Gastrocnemius medialis (tissue), 4 donors: ENCODE measurements around the gene POU3F4. TPM values are rescaled to one million over a fixed set of nuclear protein-coding genes. Genes with fewer than 3 reads are reported as not detected.

Experiments used
- ATAC-seq, 2 donors: fragments of 150-250 bp; one replicate each; pipeline ENCODE4 v1.9.1; 2016
- DNase-seq, 2 donors: peaks; one replicate each; pipeline ENCODE4 v3.0.0-alpha.2; 2019
- H3K27ac ChIP-seq, 4 donors: fragments of 200-600 bp; sonication (generic); 1 replicate in 1 of 4; 2 replicates in 3 of 4; pipeline ENCODE4 v1.5.1; 2016 to 2018; ENCODE audit warnings: mild to moderate bottlenecking in 2 of 4, moderate library complexity in 1 of 4
- H3K27me3 ChIP-seq, 3 donors: fragments of 200-600 bp; sonication (generic) in 2 of 3; 1 replicate in 1 of 3; 2 replicates in 2 of 3; pipeline versions ENCODE4 v1.5.1 to v1.6.0; 2016 to 2019; ENCODE audit warnings: mild to moderate bottlenecking in 1 of 3, moderate library complexity in 1 of 3
- H3K36me3 ChIP-seq, 2 donors: fragments of 200-600 bp; sonication (generic) in 1 of 2; one replicate each; pipeline ENCODE4 v1.5.1; 2017 to 2018
- H3K4me1 ChIP-seq, 2 donors: fragments of 200-600 bp; sonication (generic) in 1 of 2; one replicate each; pipeline ENCODE4 v1.5.1; 2016 to 2017; ENCODE audit warnings: mild to moderate bottlenecking in 2 of 2
- H3K4me3 ChIP-seq, 4 donors: fragments of 200-600 bp; sonication (generic) in 3 of 4; 1 replicate in 1 of 4; 2 replicates in 3 of 4; pipeline ENCODE4 v1.5.1; 2016 to 2019; ENCODE audit warnings: mild to moderate bottlenecking in 2 of 4
- H3K9me3 ChIP-seq, 3 donors: fragments of 200-600 bp; sonication (generic) in 2 of 3; 1 replicate in 1 of 3; 2 replicates in 2 of 3; pipeline ENCODE4 v1.5.1; 2016 to 2019
- POLR2A ChIP-seq, 2 donors: fragments of 450-650 bp; IDR thresholded peaks; one replicate each; pipeline ENCODE4 v1.6.1; 2017; ENCODE audit warnings: antibody characterized with exemption in 2 of 2, mild to moderate bottlenecking in 2 of 2, moderate library complexity in 2 of 2
- in situ Hi-C, 4 donors: fragments of 200-750 bp; cut with MboI; loops; one replicate each; pipeline versions ENCODE4 v1.15.0 to v1.8.0; 2017; ENCODE audit warnings: low sequenced_read_pairs in 4 of 4
- intact Hi-C: fragments of 100-400 bp; cut with DNase I; formaldehyde crosslinking; loops from one replicate; pipeline ENCODE4 v1.15.1; 2023; ENCODE audit warnings: low total_unique reads
- total RNA-seq, 4 donors: library from RNA; depleted of rRNA; stranded (reverse); fragments of >200 nt; gene quantifications; one replicate each; pipeline versions ENCODE4 v1.1.0 to v1.2.3, GENCODE V29; 2016
- TF ChIP-seq, protein P1 (sequence below), 5 experiments: fragments of 450-650 bp in 3 of 5; fragments of 200-600 bp in 2 of 5; sonication (generic) in 2 of 5; IDR thresholded peaks in 4 of 5; conservative IDR thresholded peaks in 1 of 5; 1 replicate in 4 of 5; 2 replicates in 1 of 5; pipeline ENCODE4 v1.5.1; 2016 to 2019; ENCODE audit warnings: antibody characterized with exemption in 5 of 5, mild to moderate bottlenecking in 3 of 5, moderate library complexity in 3 of 5

Gene POU3F4
- total RNA-seq, 4 donors from 2014 or later: not detected

DNA sequence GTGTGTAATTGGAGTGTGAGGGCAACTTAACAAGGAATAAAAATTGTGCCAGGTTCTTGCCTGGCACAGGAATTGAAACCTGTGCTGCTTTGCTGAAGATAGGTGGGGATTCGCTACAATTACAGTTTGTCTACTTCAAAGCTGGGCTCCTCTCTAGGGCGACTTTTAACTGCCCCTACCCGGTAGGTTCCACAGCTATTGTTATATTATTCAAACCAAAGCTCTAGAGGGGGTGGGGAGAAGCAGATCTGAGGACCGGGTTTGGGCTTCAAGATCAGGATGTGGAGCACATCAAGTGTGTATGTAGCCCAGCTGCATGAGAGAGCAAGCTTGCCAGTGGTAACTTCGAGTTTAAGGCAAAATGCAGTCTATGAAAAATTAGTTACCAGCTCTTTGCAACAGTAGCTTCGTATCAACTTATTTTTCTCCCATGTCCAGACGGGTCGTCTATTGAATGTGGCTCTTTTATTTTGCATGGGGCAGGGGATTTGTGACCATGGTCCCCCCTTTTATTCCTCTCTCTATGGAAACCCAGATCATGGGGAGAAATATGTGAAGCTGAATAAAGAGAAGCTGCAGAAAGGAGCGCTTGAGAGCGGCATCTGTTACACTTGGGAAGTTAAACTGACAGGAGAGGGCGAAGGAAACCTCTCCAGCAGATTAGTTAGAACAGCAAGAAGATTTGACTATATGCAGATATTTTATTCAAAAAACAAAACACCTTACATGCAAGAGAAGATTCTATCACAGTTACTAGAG is 3.2 kb upstream of the POU3F4 start:
- Histone ChIP-seq H3K4me3 (no peak overlapping the region), H3K27ac (no peak overlapping the region), H3K9me3 (no peaks in the 10 kb centered on the region), H3K4me1 (no peaks in the 10 kb centered on the region), H3K36me3 (no peaks in the 10 kb centered on the region), H3K27me3 (peaks cover 6 to 66% (median 51%) of the 10 kb centered on the region in 3 donors)
- ATAC-seq: no peak
- in situ Hi-C loops: no loop called here
- TF ChIP-seq, protein P1, sequence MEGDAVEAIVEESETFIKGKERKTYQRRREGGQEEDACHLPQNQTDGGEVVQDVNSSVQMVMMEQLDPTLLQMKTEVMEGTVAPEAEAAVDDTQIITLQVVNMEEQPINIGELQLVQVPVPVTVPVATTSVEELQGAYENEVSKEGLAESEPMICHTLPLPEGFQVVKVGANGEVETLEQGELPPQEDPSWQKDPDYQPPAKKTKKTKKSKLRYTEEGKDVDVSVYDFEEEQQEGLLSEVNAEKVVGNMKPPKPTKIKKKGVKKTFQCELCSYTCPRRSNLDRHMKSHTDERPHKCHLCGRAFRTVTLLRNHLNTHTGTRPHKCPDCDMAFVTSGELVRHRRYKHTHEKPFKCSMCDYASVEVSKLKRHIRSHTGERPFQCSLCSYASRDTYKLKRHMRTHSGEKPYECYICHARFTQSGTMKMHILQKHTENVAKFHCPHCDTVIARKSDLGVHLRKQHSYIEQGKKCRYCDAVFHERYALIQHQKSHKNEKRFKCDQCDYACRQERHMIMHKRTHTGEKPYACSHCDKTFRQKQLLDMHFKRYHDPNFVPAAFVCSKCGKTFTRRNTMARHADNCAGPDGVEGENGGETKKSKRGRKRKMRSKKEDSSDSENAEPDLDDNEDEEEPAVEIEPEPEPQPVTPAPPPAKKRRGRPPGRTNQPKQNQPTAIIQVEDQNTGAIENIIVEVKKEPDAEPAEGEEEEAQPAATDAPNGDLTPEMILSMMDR (IDR thresholded peaks at IDR 0.05 in 4 of 5, conservative IDR thresholded peaks at IDR 0.05 in 1 of 5): no peak
- TF ChIP-seq POLR2A (IDR thresholded peaks at IDR 0.05): no peak
- no peak for DNase-seq
- intact Hi-C loops: no loop called here

DNA sequence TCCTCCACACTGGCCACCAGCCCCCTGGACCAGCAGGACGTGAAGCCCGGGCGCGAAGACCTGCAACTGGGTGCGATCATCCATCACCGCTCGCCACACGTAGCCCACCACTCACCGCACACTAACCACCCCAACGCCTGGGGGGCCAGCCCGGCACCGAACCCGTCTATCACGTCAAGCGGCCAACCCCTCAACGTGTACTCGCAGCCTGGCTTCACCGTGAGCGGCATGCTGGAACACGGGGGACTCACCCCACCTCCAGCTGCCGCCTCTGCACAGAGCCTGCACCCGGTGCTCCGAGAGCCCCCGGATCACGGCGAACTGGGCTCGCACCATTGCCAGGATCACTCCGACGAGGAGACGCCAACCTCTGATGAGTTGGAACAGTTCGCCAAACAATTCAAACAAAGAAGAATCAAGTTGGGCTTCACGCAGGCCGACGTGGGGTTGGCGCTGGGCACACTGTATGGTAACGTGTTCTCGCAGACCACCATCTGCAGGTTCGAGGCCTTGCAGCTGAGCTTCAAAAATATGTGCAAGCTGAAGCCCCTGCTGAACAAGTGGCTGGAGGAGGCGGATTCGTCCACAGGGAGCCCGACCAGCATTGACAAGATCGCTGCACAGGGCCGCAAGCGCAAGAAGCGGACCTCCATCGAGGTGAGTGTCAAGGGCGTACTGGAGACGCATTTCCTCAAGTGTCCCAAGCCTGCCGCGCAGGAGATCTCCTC is 600 bp downstream of the POU3F4 start:
- no peak for DNase-seq
- H3K4me3 ChIP-seq: no peak overlapping the region
- H3K27me3 ChIP-seq: peaks cover 6 to 75% (median 54%) of the 10 kb centered on the region in 3 donors
- in situ Hi-C loops (no loop called here), intact Hi-C loops (no loop called here)
- no peaks in the 10 kb centered on the region for H3K4me1 ChIP-seq
- no peak for ATAC-seq
- TF ChIP-seq, protein P1 (IDR thresholded peaks at IDR 0.05 in 4 of 5, conservative IDR thresholded peaks at IDR 0.05 in 1 of 5): no peak
- no peak for TF ChIP-seq POLR2A (IDR thresholded peaks at IDR 0.05)
- H3K9me3 ChIP-seq: no peaks in the 10 kb centered on the region
- no peaks in the 10 kb centered on the region for H3K36me3 ChIP-seq
- H3K27ac ChIP-seq: no peak overlapping the region

DNA sequence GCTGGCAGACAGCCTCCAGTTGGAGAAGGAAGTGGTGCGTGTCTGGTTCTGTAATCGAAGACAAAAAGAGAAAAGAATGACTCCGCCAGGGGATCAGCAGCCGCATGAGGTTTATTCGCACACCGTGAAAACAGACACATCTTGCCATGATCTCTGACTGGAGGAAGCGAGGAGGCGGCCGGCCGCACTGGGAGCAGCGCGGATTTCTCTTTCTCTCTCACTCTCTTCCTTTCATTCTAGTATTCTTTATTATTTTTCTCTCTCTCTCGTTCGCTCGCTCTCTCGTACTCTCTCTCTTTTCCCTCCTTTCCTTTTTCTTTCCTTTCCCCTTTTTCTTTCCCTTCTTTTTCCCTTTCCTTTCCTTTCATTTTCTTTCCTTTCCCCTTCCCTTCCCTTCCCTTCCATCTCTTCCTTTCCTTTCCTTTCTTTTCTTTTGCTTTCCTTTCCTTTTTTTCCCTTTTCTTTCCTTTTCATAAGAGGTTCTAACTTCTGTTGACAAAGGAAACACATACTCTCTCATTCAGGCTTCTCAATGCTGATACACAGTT is 1.2 kb downstream of the POU3F4 start:
- TF ChIP-seq POLR2A (IDR thresholded peaks at IDR 0.05): no peak
- TF ChIP-seq, protein P1 (IDR thresholded peaks at IDR 0.05 in 4 of 5, conservative IDR thresholded peaks at IDR 0.05 in 1 of 5): no peak
- ATAC-seq: no peak
- no peak for DNase-seq
- H3K36me3 ChIP-seq: no peaks in the 10 kb centered on the region
- no peaks in the 10 kb centered on the region for H3K9me3 ChIP-seq
- in situ Hi-C loops: no loop called here
- intact Hi-C loops: no loop called here
- no peaks in the 10 kb centered on the region for H3K4me1 ChIP-seq
- H3K4me3 ChIP-seq: no peak overlapping the region
- H3K27ac ChIP-seq: no peak overlapping the region
- peaks cover 6 to 69% (median 54%) of the 10 kb centered on the region in 3 donors for H3K27me3 ChIP-seq

DNA sequence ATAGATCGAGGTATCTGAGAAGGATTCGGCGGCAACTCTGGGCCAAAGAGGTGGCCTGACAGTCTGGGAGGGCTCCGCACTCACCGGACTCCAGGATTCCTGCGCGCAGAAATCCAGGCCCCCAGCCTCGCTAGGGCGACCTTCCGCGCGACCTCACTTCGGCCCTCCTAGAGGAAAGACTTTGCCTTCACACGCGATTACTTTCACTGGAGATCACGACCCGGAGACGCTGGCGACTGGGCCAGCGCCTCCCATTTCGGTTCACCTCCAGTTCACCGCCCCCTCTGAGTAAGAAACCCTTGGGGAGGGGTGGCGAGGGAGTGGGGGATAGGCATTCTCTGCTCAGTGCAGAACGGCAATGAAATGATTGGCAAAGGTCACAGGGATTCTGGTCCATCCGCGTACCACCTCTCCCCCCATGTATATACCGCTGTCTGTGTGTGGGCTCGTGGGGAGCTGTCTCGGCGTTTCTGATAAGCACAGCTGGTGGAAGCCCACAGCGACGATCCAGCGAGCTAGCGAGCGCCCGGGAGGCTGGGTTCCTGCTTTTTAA is 2.5 kb downstream of the POU3F4 start:
- no peak for ATAC-seq
- Histone ChIP-seq H3K27me3 (peaks cover 6 to 57% (median 43%) of the 10 kb centered on the region in 3 donors), H3K27ac (no peak overlapping the region), H3K36me3 (no peaks in the 10 kb centered on the region), H3K4me1 (no peaks in the 10 kb centered on the region), H3K9me3 (no peaks in the 10 kb centered on the region), H3K4me3 (no peak overlapping the region)
- intact Hi-C loops: no loop called here
- TF ChIP-seq, protein P1 (IDR thresholded peaks at IDR 0.05 in 4 of 5, conservative IDR thresholded peaks at IDR 0.05 in 1 of 5): no peak
- TF ChIP-seq POLR2A (IDR thresholded peaks at IDR 0.05): no peak
- in situ Hi-C loops: no loop called here
- no peak for DNase-seq
